Psoas muscle (tissue), 8 donors: ENCODE data around the gene RTF1. TPM values are rescaled to one million over a fixed set of nuclear protein-coding genes. Genes with fewer than 3 reads are reported as not detected.

ENCODE experiments used
- ATAC-seq, 4 donors: fragments of 200-7000 bp; cut with Tn5 transposase; one replicate each; pipeline ENCODE4 v1.9.1; 2020; ENCODE audit warnings: moderate library complexity in 3 of 4, mild to moderate bottlenecking in 2 of 4
- DNase-seq, 2 donors: peaks; one replicate each; pipeline ENCODE4 v3.0.0-alpha.2; 2020
- H3K27ac ChIP-seq: fragments of 200-600 bp; one replicate; pipeline ENCODE4 v1.8.0; 2022
- H3K27me3 ChIP-seq, 3 donors: fragments of 200-600 bp in 1 of 3; one replicate each; pipeline versions ENCODE4 v1.6.1 to v1.8.0; 2013 to 2022; ENCODE audit warnings: low read length in 2 of 3, mild to moderate bottlenecking in 2 of 3, moderate library complexity in 1 of 3; ENCODE audit not compliant: insufficient read depth in 3 of 3
- H3K36me3 ChIP-seq, 2 donors: fragments of 200-600 bp in 1 of 2; one replicate each; pipeline versions ENCODE4 v1.6.1 to v1.8.0; 2013 to 2022; ENCODE audit warnings: low read depth in 1 of 2, mild to moderate bottlenecking in 1 of 2, moderate library complexity in 1 of 2; ENCODE audit not compliant: insufficient read depth in 1 of 2
- H3K4me1 ChIP-seq: fragments of 200-600 bp; one replicate; pipeline ENCODE4 v1.8.0; 2022
- H3K4me3 ChIP-seq: fragments of 200-600 bp; one replicate; pipeline ENCODE4 v1.8.0; 2022; ENCODE audit warnings: mild to moderate bottlenecking
- H3K9me3 ChIP-seq: fragments of 200-600 bp; one replicate; pipeline ENCODE4 v1.8.0; 2022
- CTCF ChIP-seq: fragments of 200-600 bp; IDR thresholded peaks from one replicate; pipeline ENCODE4 v1.8.0; 2022; ENCODE audit warnings: antibody characterized with exemption
- WGBS, 3 donors: extraction: QIAGEN DNeasy Blood & Tissue Kit; methylation state at CpG; one replicate each; pipeline versions ENCODE4 v1.1.6 to v1.1.7; 2013; 5-methylcytosine and 5-hydroxymethylcytosine counted together
- intact Hi-C, 2 donors: fragments of 100-400 bp; cut with DNase I; formaldehyde crosslinking; loops; one replicate each; pipeline versions ENCODE4 v1.11.0 to v1.14.2; 2022
- polyA plus RNA-seq, 3 donors: library from polyadenylated mRNA; stranded (reverse); fragments of 200-250 nt; gene quantifications; one replicate each; pipeline ENCODE4 v1.2.3, GENCODE V29; 2013
- total RNA-seq, 4 donors: library from RNA; stranded (reverse); fragmentation: NEBNext Ultra II Directional in 2 of 4; extraction: Animal tissue kit (Norgen Biotek cat#: 25700) in 2 of 4; gene quantifications; one replicate each; pipeline versions ENCODE4 v1.2.1 to v1.2.4, GENCODE V29; 2021 to 2023
- donor health status: healthy with polysubstance abuse.
- donor health status: DM: no; HTN: no; CAD: no; lungs with moderate emphysema.
- donor health status: Bipolar disorder and iron deficiency.
- donor health status: healthy.
- donor health status: DM: yes; HTN: yes; CAD: no.
- donor health status: DM: no; HTN: no; CAD: no.
- donor health status: DM: no; HTN: no; CAD: no.
- donor health status: DM: yes; HTN: yes; CAD: no.

Gene RTF1
- total and polyA plus RNA-seq, 7 donors = 12.2 to 40.3 (median 28.4) TPM

GRCh38 chr15:41392659-41393058 is 24.2 kb upstream of the RTF1 start:
- WGBS, 3 donors = 95 to 97% (median 96%) methylated on average over 2 of the region's 2 CpGs
- TF ChIP-seq CTCF = no peak
- Histone ChIP-seq H3K9me3 (no peaks in the 10 kb centered on the region), H3K27ac (no peak overlapping the region), H3K4me3 (no peak overlapping the region), H3K4me1 (no peaks in the 10 kb centered on the region), H3K36me3 (peaks cover 10 to 90% of the 10 kb centered on the region in 2 donors), H3K27me3 (no peaks in the 10 kb centered on the region)
- ATAC-seq = no peak
- no peak for DNase-seq
- intact Hi-C loops = no loop called here

GRCh38 chr15:41394924-41395323 is 22.0 kb upstream of the RTF1 start:
- H3K4me1 ChIP-seq = no peaks in the 10 kb centered on the region
- no peaks in the 10 kb centered on the region for H3K9me3 ChIP-seq
- H3K27me3 ChIP-seq = no peaks in the 10 kb centered on the region
- H3K36me3 ChIP-seq = peaks cover 8 to 74% of the 10 kb centered on the region in 2 donors
- DNase-seq (no peak), ATAC-seq (no peak)
- 96 to 99% (median 96%) methylated on average over 4 of the region's 4 CpGs for WGBS, 3 donors
- TF ChIP-seq CTCF = no peak
- H3K4me3 ChIP-seq = no peak overlapping the region
- H3K27ac ChIP-seq = no peak overlapping the region
- intact Hi-C loops = no loop called here

- intact Hi-C loops = no loop called here
- no peak for TF ChIP-seq CTCF
- WGBS, 3 donors = 92 to 93% (median 93%) methylated on average over 3 of the region's 3 CpGs
- no peak overlapping the region for H3K27ac ChIP-seq
- no peaks in the 10 kb centered on the region for H3K9me3 ChIP-seq
- H3K36me3 ChIP-seq = peaks cover 8 to 62% of the 10 kb centered on the region in 2 donors
- no peaks in the 10 kb centered on the region for H3K27me3 ChIP-seq
- ATAC-seq (no peak), DNase-seq (no peak)
- H3K4me3 ChIP-seq = no peak overlapping the region
- no peaks in the 10 kb centered on the region for H3K4me1 ChIP-seq
Observed at GRCh38 chr15:41396111-41396510, 20.8 kb upstream of the RTF1 start.

- WGBS, 3 donors = 5 to 7% (median 5%) methylated on average over 9 of the region's 9 CpGs
- Histone ChIP-seq H3K4me1 (peaks cover 5% of the 10 kb centered on the region), H3K9me3 (no peaks in the 10 kb centered on the region), H3K27ac (peak overlapping the region; percentile 97), H3K4me3 (peak overlapping the region; percentile 98), H3K36me3 (peaks cover 2 to 7% of the 10 kb centered on the region in 2 donors), H3K27me3 (no peaks in the 10 kb centered on the region)
- intact Hi-C loops = no loop called here
- ATAC-seq = peak; percentile 12 to 49 (median 18)
- DNase-seq = no peak
- TF ChIP-seq CTCF = no peak
Observed at GRCh38 chr15:41401904-41402267, 15.0 kb upstream of the RTF1 start.

- no peaks in the 10 kb centered on the region for H3K9me3 ChIP-seq
- no peaks in the 10 kb centered on the region for H3K27me3 ChIP-seq
- WGBS, 3 donors = 82 to 88% (median 82%) methylated on average over 5 of the region's 5 CpGs
- no peak for ATAC-seq
- H3K36me3 ChIP-seq = peaks cover 0 to 3% of the 10 kb centered on the region in 2 donors
- H3K4me3 ChIP-seq = no peak overlapping the region
- TF ChIP-seq CTCF = no peak
- intact Hi-C loops = no loop called here
- peaks cover 5% of the 10 kb centered on the region for H3K4me1 ChIP-seq
- no peak overlapping the region for H3K27ac ChIP-seq
- no peak for DNase-seq
Observed at GRCh38 chr15:41407341-41407740, 9.6 kb upstream of the RTF1 start.
